HG03280 (cell line): ENCODE data around the gene CLHC1.
"Not testable (repeated sequence)": the region's sequence is repeated elsewhere in the genome, so short reads cannot be mapped to it uniquely, and the experiment has no call there.

ENCODE experiments used
- ATAC-seq: cut with Tn5 transposase; IDR thresholded peaks from one replicate; pipeline ENCODE4 v1.9.1; 2021; ENCODE audit warnings: mild to moderate bottlenecking, moderate library complexity; ENCODE audit not compliant: unreplicated experiment

Gene CLHC1

DNA sequence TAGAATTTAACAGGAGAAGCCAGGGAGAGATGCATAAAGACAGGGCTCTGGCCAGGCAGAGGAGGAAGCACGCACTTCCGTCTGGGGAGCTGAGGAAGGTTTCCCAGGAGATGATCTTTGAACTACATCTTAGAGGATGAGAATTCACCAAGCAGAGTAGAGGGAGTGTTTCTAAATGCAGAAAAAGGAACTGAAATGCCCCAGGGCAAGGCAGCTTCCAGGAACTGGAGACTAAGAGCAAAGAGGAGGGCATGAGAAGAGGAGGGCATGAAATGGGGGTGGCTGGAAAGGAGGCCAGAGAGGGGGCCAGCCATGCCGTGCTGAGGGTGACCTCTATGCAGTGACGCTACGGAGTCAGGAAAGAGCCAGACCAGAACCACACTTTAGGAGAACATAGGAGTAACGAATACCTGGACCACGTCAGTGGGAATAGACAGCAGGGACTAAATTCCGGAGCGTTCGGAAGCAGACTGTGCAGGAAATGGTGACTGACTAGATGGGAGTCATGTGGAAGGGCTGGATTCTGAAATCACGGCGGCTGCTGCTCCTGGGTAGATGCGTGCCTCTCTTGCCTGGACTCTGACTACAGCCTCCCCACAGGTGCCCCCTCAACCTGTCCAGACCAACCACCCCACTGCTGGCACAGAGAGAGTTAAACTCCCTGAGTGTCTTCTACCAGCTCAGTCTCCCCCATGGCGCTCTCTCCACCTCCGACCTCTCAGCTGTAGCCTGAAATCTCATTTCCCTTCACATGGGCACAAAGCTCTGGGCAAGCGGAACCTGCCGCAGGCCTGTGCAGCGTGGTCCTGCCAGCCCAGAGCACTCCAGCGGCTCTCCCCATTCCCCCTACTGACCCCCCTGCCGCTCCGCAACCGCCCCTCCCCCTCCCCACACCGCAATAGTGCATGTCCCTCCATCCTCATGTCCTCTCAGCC is 94.8 kb downstream of the CLHC1 start:
- ATAC-seq = no peak

GRCh38 chr2:55136138-55136541 is 96.0 kb downstream of the CLHC1 start:
- ATAC-seq = no peak

DNA sequence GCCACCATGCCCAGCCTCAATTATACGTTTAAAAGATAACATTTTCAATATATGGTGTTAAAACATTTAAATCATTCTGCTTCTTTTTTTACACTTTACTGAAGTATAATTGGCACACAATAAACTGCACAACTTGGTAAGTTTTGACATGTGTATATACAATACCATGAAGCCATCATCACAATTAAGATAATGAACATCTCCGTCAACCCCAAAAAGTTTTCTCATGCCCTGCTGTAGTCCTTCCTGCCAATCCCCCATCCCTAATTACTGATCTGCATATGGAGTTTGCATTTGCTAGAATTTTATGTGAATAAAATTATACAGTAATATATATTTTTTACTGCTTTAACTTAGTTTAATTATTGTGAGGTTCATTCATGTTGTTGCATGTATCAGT is 96.6 kb downstream of the CLHC1 start:
- no peak for ATAC-seq

DNA sequence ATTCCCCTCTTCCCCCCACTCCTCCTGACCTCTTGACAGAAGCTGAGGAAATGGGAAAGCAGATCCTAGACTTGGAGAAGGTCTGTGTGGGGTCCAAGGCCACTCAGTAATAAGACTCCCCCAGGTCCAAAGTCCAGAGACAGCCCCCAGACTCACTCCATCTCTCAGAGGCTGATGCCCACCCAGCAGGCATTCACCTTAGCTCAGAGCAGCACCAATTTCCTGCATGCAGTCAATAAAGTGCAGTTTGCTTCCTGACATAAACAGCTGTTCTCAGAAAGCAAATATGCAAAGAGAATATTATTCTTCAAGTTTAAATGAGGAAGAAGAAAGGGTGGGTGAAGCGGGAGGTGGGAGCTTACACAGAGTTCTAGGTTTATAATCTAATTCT is 97.8 kb downstream of the CLHC1 start:
- ATAC-seq = peak; percentile 14

GRCh38 chr2:55133467-55134315 is 98.4 kb downstream of the CLHC1 start:
- ATAC-seq = peak; percentile 83

GRCh38 chr2:55130849-55131248 is 101.2 kb downstream of the CLHC1 start:
- no peak for ATAC-seq

DNA sequence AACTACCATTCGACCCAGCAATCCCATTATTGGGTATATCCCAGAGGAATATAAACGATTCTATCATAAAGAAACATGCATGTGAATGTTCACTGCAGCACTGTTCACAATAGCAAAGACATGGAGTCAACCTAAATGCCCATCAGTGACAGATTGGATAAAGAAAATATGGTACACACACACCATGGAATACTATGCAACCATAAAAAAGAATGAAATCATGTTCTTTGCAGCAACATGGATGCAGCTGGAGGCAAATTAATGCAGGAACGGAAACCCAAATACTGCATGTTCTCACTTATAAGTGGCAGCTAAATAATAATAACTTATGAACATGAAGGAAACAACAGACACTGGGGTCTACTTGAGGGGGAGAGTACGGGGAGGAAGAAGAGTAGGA is 105.5 kb downstream of the CLHC1 start:
- not testable (repeated sequence) for ATAC-seq
